ENCODE measurements around the gene CCDC85B. TPM values are rescaled to one million over a fixed set of nuclear protein-coding genes. Genes with fewer than 3 reads are reported as not detected.

The CCDC85B gene
- total RNA-seq, 1 donor from 2014 or later, result 26.6 TPM

DNA sequence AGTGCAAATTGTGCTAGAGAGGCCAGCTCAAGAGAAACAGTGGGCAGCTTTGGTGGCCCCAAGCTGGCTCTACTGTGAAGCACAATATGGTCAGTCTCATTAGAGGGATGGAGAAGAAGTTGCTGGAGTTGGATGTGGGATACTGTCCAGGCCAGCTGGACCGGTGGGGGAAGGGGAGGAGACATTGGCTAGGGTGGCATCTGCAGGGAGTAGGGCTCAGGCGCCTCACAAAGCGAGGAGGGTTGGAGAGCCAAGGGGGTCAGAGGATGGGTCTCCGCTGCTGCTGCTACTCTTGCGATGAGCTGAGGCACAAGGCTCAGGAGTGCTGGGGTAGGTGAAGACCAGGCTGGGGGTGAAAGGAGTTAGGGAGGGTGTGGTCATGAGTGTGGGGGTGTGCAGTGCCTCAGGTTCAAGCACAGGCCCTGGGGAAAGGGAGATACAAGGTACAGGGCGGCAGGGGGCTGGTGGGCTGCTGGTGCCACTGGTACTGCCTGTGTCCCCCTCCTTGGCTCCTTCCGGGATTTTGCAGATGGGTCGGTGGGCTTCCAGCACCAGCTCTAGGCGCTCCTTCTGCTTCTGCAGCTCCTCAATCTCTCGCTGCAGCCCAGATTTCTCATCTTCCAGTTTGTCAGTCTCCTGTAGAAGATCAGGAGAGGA lies 2.3 kb downstream of the CCDC85B start:
- DNase-seq (ENCODE audit: low spot score), result no peak
- H3K27me3 Mint-ChIP-seq (ENCODE audit: low read depth), result no peaks in the 10 kb centered on the region
- peak overlapping the region; percentile 71 for H3K4me3 Mint-ChIP-seq (ENCODE audit: unreplicated experiment)
- H3K9me3 Mint-ChIP-seq (ENCODE audit: low read depth), result no peaks in the 10 kb centered on the region
- H3K27ac Mint-ChIP-seq (ENCODE audit: unreplicated experiment), result peak overlapping the region; percentile 72
- peaks cover 4% of the 10 kb centered on the region for H3K36me3 Mint-ChIP-seq (ENCODE audit: low read depth)
- H3K4me1 Mint-ChIP-seq (ENCODE audit: low read depth), result peaks cover 46% of the 10 kb centered on the region
- TF ChIP-seq, protein P1, sequence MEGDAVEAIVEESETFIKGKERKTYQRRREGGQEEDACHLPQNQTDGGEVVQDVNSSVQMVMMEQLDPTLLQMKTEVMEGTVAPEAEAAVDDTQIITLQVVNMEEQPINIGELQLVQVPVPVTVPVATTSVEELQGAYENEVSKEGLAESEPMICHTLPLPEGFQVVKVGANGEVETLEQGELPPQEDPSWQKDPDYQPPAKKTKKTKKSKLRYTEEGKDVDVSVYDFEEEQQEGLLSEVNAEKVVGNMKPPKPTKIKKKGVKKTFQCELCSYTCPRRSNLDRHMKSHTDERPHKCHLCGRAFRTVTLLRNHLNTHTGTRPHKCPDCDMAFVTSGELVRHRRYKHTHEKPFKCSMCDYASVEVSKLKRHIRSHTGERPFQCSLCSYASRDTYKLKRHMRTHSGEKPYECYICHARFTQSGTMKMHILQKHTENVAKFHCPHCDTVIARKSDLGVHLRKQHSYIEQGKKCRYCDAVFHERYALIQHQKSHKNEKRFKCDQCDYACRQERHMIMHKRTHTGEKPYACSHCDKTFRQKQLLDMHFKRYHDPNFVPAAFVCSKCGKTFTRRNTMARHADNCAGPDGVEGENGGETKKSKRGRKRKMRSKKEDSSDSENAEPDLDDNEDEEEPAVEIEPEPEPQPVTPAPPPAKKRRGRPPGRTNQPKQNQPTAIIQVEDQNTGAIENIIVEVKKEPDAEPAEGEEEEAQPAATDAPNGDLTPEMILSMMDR (IDR thresholded peaks at IDR 0.05), result no peak

GRCh38 chr11:65894034-65894591 lies 3.6 kb downstream of the CCDC85B start:
- Mint-ChIP-seq H3K27me3 (ENCODE audit: low read depth) (no peaks in the 10 kb centered on the region), H3K4me3 (ENCODE audit: unreplicated experiment) (no peak overlapping the region), H3K4me1 (ENCODE audit: low read depth) (peaks cover 45% of the 10 kb centered on the region), H3K9me3 (ENCODE audit: low read depth) (no peaks in the 10 kb centered on the region), H3K27ac (ENCODE audit: unreplicated experiment) (peak overlapping the region; percentile 57), H3K36me3 (ENCODE audit: low read depth) (peaks cover 3% of the 10 kb centered on the region)
- peak; percentile 88 for DNase-seq (ENCODE audit: low spot score)
- TF ChIP-seq, protein P1 (IDR thresholded peaks at IDR 0.05), result peak; percentile 12

GRCh38 chr11:65895482-65895981 lies 5.1 kb downstream of the CCDC85B start:
- Mint-ChIP-seq H3K4me3 (ENCODE audit: unreplicated experiment) (no peak overlapping the region), H3K4me1 (ENCODE audit: low read depth) (peaks cover 32% of the 10 kb centered on the region), H3K27ac (ENCODE audit: unreplicated experiment) (peak overlapping the region; percentile 0), H3K9me3 (ENCODE audit: low read depth) (no peaks in the 10 kb centered on the region), H3K27me3 (ENCODE audit: low read depth) (no peaks in the 10 kb centered on the region), H3K36me3 (ENCODE audit: low read depth) (peaks cover 3% of the 10 kb centered on the region)
- TF ChIP-seq, protein P1 (IDR thresholded peaks at IDR 0.05), result no peak
- DNase-seq (ENCODE audit: low spot score), result no peak

DNA sequence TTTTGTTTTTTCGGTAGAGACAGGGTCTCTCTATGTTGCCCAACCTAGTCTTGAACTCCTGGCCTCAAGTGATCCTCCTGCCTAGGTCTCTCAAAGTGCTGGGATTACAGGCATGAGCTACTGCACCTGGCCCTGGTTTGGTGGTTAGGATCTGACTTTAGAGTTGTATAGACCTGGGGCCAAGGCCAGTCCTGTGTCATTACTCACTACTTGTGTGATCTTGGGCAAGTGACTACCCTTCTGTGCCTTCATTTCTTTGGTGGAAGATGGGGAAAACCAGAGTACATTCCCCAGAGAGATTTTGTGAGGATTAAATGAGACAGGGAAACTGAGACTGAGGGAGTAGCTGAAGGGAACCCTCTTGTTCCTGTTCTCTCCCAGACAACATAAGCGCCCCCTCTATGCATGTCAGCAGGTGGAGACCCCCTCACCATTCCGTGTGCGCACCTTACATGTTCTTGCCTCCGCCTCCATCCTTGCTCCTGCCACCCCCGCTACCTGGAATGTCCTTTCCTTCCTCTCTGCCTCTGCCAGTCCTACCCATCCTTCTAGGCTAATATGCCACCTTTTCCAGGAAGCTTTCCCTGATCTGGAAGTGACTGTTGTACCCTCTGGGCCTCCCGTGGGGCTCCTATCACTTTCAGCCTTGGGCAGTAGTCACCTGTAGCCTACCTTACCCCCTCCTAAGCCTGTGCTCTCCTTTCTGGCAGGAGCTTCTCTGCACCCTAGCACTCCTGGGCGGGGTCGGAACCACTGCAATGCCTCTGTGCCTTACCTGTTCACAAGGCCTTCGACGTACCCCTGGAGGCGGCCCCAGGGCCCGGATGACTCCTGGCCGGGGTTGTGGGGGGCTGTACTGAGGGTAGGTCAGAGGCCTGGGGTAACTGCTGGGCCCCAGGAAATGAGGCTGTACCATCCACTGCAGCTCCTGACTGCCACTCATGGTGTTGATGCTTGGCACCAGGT lies 5.8 kb downstream of the CCDC85B start:
- TF ChIP-seq, protein P1 (IDR thresholded peaks at IDR 0.05), result no peak
- H3K4me3 Mint-ChIP-seq (ENCODE audit: unreplicated experiment), result no peak overlapping the region
- H3K9me3 Mint-ChIP-seq (ENCODE audit: low read depth), result no peaks in the 10 kb centered on the region
- no peak overlapping the region for H3K27ac Mint-ChIP-seq (ENCODE audit: unreplicated experiment)
- H3K36me3 Mint-ChIP-seq (ENCODE audit: low read depth), result peaks cover 3% of the 10 kb centered on the region
- DNase-seq (ENCODE audit: low spot score), result no peak
- no peaks in the 10 kb centered on the region for H3K27me3 Mint-ChIP-seq (ENCODE audit: low read depth)
- peaks cover 35% of the 10 kb centered on the region for H3K4me1 Mint-ChIP-seq (ENCODE audit: low read depth)

DNA sequence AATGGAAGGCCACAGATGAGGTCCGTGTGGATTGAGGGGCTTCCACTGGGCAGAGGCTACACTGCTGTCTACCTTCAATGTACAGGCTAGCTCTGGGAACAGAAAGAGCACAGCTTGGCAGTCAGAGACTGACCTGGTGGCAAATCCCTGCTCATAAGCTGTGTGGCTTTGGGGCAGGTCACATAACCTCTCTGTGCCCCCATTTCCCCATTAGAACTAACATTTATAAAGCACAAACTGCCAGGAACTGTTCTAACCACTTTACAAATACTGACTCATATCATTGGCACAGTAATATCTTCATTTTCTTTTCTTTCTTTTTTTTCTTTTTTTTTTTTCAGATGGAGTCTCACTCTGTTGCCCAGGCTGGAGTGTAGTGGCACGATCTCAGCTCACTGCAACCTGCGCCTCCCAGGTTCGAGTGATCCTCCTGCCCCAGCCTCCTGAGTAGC lies 6.6 kb downstream of the CCDC85B start:
- Mint-ChIP-seq H3K27me3 (ENCODE audit: low read depth) (no peaks in the 10 kb centered on the region), H3K4me3 (ENCODE audit: unreplicated experiment) (no peak overlapping the region), H3K9me3 (ENCODE audit: low read depth) (no peaks in the 10 kb centered on the region), H3K27ac (ENCODE audit: unreplicated experiment) (no peak overlapping the region), H3K36me3 (ENCODE audit: low read depth) (peaks cover 3% of the 10 kb centered on the region), H3K4me1 (ENCODE audit: low read depth) (peaks cover 36% of the 10 kb centered on the region)
- no peak for DNase-seq (ENCODE audit: low spot score)
- TF ChIP-seq, protein P1 (IDR thresholded peaks at IDR 0.05), result no peak
